GM19240 (cell line): ENCODE results near the gene RAB15.
A peak's percentile ranks its signal among the peaks of the same experiment; 100 is the strongest.

ENCODE experiments used
- DNase-seq: peaks from one replicate; pipeline ENCODE4 v3.0.0; 2011; ENCODE audit warnings: low spot score; ENCODE audit not compliant: insufficient read length

The RAB15 gene

DNA sequence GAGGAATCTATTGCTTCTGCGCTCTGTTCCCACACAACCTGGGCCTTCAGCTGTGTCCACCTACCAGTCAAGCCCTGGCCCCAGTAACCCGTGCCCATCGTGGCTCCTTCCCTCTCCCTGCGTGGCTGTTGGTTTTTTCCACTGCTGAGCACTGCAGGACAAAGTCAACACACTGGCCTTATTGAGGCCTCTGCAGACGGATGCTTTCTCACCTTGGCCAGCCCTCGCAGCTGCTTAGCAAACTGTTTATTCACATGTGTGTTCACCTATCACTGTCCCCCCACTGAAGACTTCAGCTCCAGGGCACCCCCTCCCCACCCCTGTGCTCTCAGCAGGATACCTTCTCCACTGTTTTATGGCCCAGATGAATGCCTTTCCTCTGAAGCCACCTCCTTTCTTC, 16.8 kb downstream of the RAB15 start:
- no peak for DNase-seq

DNA sequence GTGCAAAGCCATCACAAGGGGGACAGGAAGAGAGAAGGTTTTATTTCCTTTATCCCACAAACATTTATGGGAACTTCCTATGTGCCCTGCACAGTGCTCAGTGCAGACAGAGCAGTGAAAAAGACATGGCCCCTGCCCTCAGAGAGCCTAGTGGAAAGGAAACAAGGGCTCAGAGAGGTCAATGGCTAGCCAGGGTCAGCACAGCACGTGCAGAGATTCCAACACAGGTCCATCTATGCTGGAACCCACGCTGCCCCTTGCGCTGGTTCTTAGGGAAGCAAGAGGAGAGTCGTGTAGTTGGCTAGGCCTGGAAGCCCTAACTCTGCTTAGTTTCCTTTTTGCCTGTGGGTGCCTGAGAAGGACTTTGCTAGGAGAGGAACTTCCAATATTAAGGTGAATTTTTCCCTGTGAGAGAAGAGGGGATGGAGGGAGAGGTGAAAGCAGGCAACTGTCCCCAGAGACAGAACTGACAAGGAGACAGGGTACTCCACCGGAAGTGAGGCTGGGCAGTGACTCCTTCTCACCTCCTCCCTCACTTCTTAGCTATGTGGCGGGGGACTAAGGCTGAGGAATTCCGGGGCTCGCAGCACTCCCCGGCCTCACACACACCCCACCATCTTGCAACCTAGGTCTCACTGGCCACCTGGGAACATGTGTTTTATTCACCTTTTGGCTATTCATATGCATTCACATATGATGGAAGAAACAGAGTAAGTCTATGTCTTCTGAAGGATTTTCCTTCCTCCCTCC, 17.5 kb downstream of the RAB15 start:
- DNase-seq: no peak

DNA sequence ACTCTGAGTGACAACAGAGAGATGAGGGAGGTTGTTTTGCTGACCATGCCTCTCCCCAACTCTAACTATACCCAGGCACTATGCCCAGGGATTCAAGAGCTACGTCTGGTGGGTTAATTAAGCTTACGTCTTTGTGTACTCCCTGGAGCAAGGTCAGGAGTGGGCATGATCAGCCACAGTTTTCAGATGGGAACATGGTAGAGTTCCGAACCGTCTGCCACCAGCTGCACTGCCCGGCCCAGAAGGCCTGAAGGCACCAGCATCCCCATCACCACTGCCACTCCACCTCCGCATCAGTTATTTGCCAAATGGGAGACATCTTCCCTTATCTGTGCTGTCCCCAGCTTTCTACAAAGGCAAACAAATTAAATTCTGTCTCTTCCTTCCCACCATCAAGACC, 18.5 kb downstream of the RAB15 start:
- no peak for DNase-seq

DNA sequence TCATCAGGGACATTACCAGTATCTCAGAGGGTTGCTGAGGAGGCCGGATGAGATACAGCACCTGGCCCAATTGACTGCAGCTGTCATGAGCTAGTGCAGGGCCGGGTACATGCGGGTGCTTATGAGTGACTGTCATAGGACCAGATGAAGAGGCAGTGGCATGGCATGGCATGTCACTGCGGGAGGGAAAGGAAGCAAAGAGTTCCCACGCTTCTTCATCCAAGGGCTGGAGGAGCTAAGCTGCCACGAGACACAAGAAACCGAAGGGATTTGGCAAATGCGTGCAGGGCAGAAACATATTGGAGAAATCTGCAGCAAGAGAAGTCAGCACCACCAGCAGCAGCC, 18.9 kb downstream of the RAB15 start:
- no peak for DNase-seq

DNA sequence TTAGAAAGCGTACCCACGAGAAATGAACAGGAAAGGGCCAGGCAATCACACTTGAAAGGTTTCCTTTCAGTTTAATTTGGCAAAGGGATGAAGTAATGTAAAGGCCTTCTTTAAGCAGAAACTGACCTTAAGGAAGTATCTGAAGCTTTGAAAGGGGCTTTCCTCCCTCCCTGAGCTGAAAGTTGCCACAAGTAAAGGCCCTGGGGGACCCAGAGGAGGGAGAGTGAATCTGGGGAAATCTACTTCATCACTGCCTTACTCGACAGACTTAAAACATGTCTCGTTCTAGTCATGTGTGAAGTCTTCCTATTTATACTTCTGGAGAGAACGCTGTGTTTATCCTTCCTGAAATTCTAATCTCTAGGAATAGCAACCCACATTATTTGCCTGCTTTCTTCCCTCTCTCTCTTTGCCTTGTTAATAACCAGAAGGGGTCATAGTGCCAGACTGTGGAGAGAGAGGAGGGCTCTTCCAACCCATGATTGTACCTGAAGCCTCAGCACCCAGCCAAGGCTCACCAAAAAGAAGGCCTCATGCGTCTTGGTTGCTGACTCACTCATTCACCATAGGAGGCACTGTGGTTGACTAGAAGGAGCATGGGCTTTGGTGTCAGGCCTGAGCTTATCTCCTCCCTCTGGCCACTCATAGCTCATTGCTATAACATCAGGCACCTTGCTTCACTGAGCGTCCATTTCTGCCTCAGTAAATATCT, 19.4 kb downstream of the RAB15 start:
- peak; percentile 64 for DNase-seq

DNA sequence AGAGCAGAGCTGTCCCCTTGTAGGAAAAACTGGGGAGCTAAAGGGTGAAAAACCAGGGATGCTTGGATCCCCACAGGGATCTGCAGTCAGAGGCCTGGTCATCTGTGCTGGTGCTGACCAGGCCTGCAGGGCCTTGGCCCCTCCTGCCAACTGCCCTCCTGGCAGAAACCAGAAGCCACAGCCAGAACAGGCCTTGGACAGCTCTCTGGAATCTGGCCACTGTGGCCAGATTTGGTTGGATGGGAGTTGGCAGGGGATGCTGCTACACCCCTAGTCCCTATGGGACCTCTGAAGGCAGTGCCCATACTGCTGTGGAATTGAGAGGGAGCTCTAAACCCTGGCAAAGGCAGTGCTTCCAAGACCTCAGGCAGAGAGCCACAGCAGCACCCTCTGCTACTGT, 20.4 kb downstream of the RAB15 start:
- no peak for DNase-seq

DNA sequence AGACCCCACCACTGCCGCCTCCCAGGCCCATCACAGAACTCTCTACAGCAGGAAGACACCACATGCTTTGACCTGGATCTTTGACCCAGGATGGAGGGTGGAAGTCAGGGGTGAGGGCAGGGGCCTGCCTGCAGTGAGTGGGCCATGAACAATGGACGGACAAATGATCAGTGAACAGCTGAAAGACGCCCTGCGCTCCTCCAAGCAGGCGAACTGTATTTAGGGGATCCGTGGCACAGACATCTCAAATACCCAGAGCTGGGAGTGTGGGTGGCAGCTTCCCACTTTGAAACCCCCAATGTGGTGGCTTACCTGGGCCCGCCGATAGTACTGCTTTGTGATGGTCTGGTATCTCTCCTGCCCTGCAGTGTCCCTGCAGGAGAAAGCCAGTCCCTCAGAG, 20.8 kb downstream of the RAB15 start:
- no peak for DNase-seq

DNA sequence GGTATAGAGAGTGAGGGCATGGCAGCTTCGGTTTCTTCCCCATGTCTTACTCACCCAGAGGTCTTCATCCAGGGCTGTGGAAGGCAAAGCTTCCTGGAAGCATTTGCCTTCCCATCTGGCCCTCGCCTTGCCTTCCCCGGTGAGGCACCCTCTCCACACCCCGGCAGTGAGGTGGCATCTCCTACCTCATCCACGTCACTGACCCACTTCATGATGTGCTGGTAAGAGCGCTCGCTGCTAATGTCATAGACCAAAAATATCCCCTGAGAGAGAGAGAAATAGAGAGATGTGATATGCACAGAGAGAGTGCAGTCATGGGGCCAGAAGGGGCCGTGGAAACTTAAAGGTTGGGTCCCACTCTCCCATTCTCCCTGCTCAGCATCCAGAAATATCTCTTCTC, 21.2 kb downstream of the RAB15 start:
- no peak for DNase-seq

DNA sequence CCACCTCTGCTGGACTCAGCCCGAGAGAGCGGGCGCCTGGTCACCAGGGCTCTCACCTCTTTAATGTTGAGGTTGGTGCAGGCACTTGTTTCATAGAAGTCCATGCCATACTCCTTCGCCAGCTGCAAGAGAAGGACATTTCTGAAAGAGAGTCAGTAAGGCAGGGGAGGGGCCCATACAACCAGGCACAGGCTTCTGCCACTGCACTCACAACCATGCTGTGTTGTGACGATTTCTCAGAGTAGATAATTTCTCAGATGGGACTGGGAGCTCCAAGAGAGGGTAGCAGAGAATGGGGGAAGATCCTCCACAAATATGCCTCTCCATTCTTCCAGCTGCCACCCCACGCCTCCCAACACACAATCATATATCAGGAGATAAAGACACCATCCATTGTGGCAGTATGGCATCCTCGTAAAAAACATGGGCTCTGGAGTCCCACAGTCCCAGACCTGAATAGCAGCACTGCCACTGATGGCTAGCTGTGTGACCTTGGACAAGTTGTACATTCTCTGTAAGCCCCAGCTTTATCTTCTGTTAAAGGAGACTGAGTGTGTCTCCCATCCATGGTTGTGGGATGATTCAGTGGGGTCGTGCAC, 23.4 kb downstream of the RAB15 start:
- no peak for DNase-seq

DNA sequence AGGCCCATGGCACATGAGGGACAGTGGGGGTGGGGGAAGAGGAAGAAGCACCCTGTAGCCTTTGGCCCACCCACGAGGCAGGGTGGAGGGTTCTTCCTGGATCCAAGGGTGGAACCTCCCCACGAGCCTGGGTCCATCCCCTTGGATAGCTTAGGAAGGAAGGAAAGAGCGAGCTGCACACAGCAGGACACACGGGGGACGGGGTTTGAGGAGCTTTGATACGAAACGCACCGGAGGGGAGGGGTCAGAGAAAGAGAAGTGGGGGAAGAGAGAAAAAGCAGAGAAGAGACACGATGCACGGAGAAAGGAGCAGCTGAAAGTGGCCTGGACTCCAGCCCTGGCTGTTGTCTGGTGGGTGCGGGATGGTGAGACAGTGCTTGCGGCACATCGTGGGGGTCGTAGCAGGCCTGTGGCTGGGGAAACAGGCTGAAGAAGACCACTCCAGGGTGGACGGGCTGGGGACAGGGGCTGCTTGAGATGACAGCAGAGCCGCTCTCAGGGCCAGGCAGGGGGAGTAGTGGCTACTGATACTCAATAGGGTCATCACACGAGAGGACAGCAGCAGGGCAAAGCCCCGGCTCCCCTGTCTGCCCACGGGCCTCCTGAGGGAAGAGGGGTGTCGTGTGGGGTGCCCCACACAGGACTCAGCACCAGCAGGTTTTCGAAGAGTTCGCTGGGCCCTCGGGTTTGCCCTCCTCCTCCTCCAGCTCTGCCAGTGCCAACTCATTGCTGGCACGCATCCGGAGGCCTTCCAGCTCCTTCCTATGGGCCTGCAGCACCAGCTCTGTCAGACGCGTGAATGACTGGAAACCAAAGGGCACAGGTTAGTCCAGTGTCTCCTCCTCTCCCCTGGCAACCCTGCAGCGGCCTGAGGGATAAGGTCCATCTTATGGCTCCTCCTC, 24.2 kb downstream of the RAB15 start:
- no peak for DNase-seq

DNA sequence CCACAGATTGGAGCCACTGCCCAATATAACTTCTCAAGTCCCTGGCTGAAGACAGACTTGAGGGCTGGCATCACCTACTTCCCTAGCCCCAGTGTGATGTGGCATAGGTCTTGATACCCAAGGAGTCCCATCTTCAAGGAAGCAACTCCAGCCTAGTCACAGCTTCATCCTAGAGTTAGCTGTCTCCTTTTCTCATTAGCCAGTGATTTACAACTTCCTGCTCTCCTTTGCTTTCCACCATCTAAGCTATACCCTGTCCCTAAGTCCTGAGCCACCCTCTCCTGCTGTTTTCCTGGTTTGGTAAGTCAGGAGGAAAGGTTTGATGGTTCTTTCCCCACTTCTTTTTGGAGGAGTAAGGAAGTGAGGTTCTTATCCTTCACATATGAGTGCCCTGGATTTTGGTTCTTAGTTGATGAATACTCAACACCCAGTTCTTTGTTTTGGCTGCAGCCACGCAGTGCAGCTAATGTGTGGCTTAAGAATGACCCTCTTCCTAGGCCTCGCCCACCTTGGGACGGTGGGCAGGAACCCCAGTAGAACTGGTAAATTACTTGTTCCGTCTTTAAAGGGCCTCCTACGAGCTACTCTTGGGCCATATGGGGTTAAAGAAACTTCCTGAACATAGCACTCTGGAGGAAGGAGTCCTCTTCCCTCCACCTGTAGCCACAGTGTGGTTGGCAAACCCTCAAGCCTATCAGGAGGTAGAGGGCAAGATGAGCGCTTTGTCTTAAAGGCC, 25.7 kb downstream of the RAB15 start:
- no peak for DNase-seq

DNA sequence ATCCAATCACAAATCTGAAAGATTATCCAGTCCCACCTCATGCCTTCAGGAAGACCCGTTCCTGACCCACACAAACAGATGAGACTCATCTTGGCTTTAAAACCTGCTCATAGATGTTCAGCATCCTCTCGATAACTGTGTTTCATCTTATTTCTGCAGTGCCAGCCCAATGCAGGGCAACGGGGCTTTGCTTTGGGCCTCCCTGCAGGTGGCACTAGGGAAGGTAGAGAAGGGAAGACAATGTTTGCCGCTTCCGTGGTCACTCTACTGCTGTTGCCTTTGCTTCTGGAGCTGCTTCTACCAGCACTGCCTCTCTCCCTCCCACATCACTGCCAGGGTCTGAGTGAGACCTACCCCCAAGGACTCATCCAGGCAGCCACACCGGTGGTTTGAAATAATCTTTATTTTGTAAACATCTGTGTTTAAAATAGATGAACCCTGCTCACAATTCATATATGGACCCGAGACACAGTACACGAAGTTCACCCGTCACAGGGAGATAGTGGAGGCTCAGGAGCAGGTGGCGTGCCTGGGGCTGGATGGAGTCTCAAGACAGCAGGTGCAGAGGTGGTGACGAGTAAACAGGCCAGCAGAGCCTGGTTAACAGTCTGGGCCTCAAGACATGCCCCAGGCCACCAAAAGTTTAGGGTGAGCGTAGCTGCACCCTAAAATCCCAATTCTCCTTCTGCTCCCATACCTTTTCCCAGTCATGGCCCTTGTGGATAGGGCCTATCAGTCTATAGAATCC, 26.5 kb downstream of the RAB15 start:
- no peak for DNase-seq

DNA sequence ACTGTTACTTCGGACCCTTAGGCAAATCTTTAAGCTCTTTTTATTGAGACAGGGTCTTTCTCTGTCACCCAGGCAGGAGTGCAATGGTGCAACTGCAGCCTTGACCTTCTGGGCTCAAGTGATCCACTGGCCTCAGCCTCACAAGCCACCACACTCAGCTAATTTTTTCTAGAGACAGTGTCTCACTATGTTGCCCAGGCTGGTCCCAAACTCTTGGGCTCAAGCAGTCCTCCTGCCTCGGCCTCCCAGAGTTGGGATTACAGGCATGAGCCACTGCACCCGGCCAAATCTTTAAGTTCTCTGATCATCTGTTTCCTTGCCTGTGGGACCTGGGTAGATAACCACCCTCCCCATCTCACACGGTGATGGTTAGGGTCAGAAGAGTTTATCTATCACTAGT, 27.3 kb downstream of the RAB15 start:
- DNase-seq: no peak

DNA sequence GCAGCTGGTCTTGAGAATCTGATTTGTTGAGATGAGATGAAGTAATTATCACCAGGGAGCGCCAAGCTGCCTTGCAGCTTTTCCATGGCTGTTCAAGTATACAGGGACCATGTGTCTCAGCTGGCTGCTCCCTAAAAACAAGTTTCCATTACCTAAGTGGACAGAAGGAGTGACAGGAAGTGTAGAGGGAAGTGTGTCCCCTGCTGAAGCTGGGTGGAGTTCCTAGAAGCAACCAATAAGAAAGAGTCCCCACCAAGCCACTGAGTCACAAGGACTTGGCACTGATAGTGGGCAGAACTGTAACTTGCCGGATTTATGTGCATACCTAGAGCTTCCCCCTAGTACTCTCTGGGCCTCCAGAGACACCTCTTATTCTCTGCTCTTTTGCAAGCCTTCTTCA, 28.1 kb downstream of the RAB15 start:
- no peak for DNase-seq

DNA sequence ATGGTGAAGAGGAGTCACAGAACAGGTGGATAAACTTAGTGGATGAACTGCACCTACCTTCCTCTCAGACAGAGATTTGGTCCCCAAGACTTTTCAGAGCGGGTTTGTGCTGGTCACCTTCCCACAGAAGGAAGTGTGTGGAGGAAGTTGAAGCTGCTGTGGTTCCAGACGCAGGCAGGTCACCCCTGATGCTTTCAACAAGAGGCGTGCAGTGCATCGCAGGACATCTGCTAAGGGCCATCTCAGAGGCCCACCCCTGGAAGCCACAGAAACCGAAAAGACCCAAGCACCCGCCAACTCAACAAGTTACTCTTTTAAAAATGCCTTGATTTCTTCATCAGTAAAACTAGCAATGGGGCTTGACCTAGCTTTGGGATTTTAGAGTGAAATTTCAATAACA, 28.6 kb downstream of the RAB15 start:
- DNase-seq: no peak

DNA sequence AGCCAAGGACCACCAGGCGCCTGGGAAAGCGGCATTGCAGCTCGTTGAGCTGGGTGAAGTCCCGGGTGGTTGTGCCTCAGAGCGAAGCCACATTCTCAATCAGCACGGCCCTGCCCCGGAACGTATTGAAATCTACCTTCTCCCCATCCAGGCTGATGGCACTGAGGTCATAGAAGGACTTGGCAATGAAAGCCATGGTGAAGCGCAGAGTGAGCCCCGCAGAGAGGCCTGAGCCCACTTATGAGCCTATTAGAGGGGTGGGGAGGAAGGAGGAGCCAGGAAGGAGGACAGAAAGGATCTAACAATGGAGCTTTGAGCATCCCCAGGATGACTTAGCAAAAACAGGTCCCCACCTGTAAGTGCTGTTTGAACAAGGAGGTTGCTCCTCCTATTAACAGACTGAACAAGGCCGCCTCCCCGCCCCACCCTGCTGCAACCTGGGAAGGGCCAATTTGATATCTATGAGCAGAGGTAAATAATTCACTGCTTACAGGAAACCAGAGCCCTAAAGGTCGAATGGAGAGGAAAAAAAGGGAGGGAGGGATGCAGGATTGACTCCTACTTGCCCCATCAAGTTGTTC, 29.5 kb downstream of the RAB15 start, which contains the start of gene GPX2:
Gene GPX2 (minus strand): TSS at position 215 of the 581 bp plus-strand sequence. CDS start 19 bp downstream, at position 196.
- no peak for DNase-seq

DNA sequence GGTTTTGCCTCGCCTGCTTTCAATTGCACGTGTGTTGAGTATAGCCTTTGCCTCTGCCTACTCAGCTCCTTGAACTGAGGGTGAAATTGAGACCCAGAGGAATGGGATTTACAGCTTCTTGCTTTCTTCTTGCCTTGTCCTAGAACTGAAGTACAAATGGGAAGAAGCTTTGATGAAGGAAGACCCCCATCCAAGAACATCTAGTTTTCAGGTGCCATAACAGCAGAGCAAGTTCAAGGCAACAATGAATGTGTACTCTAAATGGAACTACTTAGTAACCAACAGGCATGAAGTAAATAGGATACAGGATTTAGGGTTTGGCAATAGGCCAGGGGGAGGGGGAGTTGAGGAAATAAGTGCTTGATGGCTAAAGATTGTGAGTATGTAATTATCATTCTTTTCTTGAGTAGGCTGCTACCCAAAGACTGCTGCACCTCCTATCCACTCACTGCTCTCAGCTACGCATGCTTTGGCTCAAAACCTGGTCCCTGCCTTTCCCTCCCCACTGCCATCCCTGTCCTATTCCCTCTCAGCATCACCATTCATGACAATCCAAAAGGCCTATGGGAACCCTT, 31.7 kb downstream of the RAB15 start:
- DNase-seq: no peak

DNA sequence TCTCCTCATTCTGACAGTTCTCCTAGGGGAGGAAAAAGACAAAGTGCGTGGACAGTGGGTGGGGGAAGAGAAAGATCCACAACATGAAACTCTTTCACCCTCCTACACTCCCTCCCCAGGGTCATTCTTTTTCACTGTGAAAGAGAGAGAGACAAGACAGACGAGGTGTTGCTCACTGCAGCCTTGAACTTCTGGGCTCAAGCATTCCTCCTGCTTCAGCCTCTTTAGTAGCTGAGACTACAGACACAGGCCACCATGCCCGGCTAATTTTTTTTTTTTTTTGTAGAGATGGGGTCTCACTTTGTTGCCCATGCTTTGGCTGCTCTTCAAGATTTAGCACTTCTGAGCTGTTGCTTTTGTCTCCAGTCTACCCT, 32.3 kb downstream of the RAB15 start:
- no peak for DNase-seq

DNA sequence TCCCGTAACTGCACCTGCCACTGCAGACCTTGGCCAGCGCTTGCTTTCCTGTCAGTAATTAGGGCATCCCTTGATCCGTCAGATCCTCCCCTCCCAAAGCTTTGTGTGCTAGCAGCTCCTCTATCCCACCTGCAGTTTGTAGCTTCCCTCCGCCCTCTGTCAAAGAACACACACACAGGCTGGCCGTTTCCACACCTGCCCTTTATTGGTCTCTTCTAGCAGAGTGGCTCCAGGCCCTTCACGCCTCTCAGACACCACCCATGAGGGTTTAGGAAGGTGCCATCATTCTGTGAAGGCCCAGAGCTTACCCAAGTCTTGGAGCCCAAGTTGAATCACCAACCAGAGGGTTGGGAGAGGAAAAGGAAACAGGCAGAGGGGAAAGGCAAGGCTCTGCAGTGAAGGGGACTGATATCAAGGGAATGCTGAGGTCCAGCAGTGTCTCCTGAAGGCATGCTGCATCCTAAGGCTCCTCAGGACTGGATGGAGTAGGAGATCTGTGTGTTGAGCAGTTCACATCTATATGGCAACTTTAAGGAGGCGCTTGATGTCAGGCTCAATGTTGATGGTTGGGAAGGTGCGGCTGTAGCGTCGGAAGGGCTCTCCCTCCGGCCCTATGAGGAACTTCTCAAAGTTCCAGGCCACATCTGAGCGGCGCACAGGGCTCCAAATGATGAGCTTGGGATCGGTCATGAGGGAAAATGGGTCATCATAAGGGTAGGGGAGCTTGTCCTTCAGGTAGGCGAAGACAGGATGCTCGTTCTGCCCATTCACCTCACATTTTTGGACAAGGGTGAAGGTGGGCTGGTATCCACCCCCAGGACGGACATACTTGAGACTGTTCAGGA, 32.9 kb downstream of the RAB15 start:
- no peak for DNase-seq
